ENCODE measurements around the gene PLPP3. TPM values are rescaled to one million over a fixed set of nuclear protein-coding genes. Genes with fewer than 3 reads are reported as not detected.

PLPP3 gene
- total and polyA plus RNA-seq, 2 of the 8 experiments (the other 6 are each of a cell fraction or from before 2014, with no cell fraction given), result 33.2 to 42.0 TPM

DNA sequence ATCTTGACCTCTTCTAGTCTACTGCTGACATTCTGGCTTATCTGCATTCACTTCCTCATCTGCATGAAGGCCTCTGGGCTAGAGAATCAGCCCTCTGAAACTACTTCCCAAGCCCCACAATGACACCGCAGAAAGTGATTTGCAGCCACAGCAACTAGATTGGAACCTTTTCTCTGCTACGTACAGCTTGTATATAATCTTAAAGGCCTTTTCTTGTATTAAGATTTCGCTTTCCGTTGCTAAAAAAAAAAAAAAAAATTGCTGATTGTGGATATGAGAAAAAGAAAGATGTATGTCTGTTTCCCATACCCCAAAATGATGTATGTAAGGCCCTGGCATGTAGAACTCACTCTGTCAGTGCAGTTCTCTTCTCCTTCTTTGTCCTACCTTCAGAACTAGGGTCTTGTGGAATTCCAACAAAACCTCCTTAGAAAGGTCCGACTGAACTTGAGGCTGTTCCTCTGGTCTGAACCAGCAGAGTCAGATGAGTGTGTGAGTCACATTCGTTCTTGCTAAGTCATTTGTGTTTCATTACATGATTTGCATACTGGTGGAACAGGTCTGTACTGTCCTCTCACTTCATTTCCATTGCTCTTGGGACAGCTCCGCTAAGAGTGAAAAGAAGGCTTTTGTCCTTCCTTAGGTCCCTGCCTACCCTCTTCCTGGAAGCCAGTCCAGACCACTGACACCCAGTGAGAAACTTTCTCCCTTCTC lies 62.7 kb downstream of the PLPP3 start (continued):
- TF ChIP-seq SIX5 (IDR thresholded peaks at IDR 0.05; ENCODE audit: low read depth, low read length), result no peak
- TF ChIP-seq CBX8 (IDR thresholded peaks at IDR 0.05; ENCODE audit: borderline replicate concordance, low read depth, low read length), result no peak
- TF ChIP-seq RXRA (IDR thresholded peaks at IDR 0.05; ENCODE audit: insufficient read depth, low read depth, low read length), result no peak
- no peak for TF ChIP-seq TBP (IDR thresholded peaks at IDR 0.05; ENCODE audit: low read depth, low read length)
- TF ChIP-seq GABPA (IDR thresholded peaks at IDR 0.05; ENCODE audit: borderline replicate concordance, insufficient read depth, low read length), result no peak
- TF ChIP-seq POLR2AphosphoS5 (IDR thresholded peaks at IDR 0.05; ENCODE audit: low read depth, low read length), result peak; percentile 18; the same call in 1 of the 2 replicates
- TF ChIP-seq CHD2 (IDR thresholded peaks at IDR 0.05; ENCODE audit: low read length), result no peak
- TF ChIP-seq SAP30 (IDR thresholded peaks at IDR 0.05; ENCODE audit: insufficient read depth, insufficient replicate concordance, low read length), result no peak
- TF ChIP-seq CBX5 (IDR thresholded peaks at IDR 0.05; ENCODE audit: low read depth, low read length), result no peak
- TF ChIP-seq CEBPB (IDR thresholded peaks at IDR 0.05; ENCODE audit: low read depth, low read length), result no peak
- TF ChIP-seq CHD1 (IDR thresholded peaks at IDR 0.05; ENCODE audit: low read depth, low read length), result no peak
- TF ChIP-seq KDM4A (IDR thresholded peaks at IDR 0.05; ENCODE audit: low read depth, low read length, severe bottlenecking), result no peak
- no peak for TF ChIP-seq KDM5A (IDR thresholded peaks at IDR 0.05; ENCODE audit: low read length)
- TF ChIP-seq POU5F1 (IDR thresholded peaks at IDR 0.05; ENCODE audit: low read depth, low read length), result 0 out of 2 replicates have a peak, but pooled peaks have one; percentile 36
- TF ChIP-seq, protein P1, sequence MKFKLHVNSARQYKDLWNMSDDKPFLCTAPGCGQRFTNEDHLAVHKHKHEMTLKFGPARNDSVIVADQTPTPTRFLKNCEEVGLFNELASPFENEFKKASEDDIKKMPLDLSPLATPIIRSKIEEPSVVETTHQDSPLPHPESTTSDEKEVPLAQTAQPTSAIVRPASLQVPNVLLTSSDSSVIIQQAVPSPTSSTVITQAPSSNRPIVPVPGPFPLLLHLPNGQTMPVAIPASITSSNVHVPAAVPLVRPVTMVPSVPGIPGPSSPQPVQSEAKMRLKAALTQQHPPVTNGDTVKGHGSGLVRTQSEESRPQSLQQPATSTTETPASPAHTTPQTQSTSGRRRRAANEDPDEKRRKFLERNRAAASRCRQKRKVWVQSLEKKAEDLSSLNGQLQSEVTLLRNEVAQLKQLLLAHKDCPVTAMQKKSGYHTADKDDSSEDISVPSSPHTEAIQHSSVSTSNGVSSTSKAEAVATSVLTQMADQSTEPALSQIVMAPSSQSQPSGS (IDR thresholded peaks at IDR 0.05; ENCODE audit: low read length), result no peak
- TF ChIP-seq SP1 (IDR thresholded peaks at IDR 0.05; ENCODE audit: low read depth, low read length), result peak; percentile 79
- TF ChIP-seq TEAD4 (IDR thresholded peaks at IDR 0.05; ENCODE audit: low read depth, low read length), result no peak
- TF ChIP-seq, protein P2, sequence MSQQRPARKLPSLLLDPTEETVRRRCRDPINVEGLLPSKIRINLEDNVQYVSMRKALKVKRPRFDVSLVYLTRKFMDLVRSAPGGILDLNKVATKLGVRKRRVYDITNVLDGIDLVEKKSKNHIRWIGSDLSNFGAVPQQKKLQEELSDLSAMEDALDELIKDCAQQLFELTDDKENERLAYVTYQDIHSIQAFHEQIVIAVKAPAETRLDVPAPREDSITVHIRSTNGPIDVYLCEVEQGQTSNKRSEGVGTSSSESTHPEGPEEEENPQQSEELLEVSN (IDR thresholded peaks at IDR 0.05), result no peak
- TF ChIP-seq SIN3A (conservative IDR thresholded peaks at IDR 0.05 in 1 of 2, IDR thresholded peaks at IDR 0.05 in 1 of 2; ENCODE audit: low read depth in 1 of 2, low read length in 2 of 2), result no peak

Data from H1 (cell line).